ENCODE measurements around the gene TMEM200C.

TMEM200C gene

GRCh38 chr18:5914951-5915350 lies 19.6 kb upstream of the TMEM200C start:
- ATAC-seq = no peak
- TF ChIP-seq OSR1 (CRISPR knock-in tag; IDR thresholded peaks at IDR 0.05) = no peak
- no peak for TF ChIP-seq ESRRG (CRISPR knock-in tag; IDR thresholded peaks at IDR 0.05)
- TF ChIP-seq TCF4 (CRISPR knock-in tag; IDR thresholded peaks at IDR 0.05; ENCODE audit: borderline replicate concordance) = no peak
- no peak for TF ChIP-seq ZNF8 (CRISPR knock-in tag; IDR thresholded peaks at IDR 0.05)
- no peak for TF ChIP-seq ZC3H10 (CRISPR knock-in tag; IDR thresholded peaks at IDR 0.05)
- no peak for TF ChIP-seq CSDC2 (CRISPR knock-in tag; IDR thresholded peaks at IDR 0.05)
- no peak for TF ChIP-seq PATZ1 (CRISPR knock-in tag; IDR thresholded peaks at IDR 0.05; ENCODE audit: borderline replicate concordance)
- TF ChIP-seq GLIS3 (CRISPR knock-in tag; IDR thresholded peaks at IDR 0.05) = no peak
- TF ChIP-seq ZNF70 (CRISPR knock-in tag; IDR thresholded peaks at IDR 0.05) = no peak
- no peak for TF ChIP-seq SNAI2 (CRISPR knock-in tag; IDR thresholded peaks at IDR 0.05)
- TF ChIP-seq TOX (CRISPR knock-in tag; IDR thresholded peaks at IDR 0.05; ENCODE audit: borderline replicate concordance) = no peak
- no peak for TF ChIP-seq CSRNP3 (CRISPR knock-in tag; IDR thresholded peaks at IDR 0.05)
- no peak for TF ChIP-seq BACH2 (CRISPR knock-in tag; IDR thresholded peaks at IDR 0.05; ENCODE audit: borderline replicate concordance)
- TF ChIP-seq POU6F1 (CRISPR knock-in tag; IDR thresholded peaks at IDR 0.05; ENCODE audit: borderline replicate concordance, low read depth) = no peak
- no peak for TF ChIP-seq ARNTL (CRISPR knock-in tag; IDR thresholded peaks at IDR 0.05; ENCODE audit: borderline replicate concordance, low read depth)
- no peak for TF ChIP-seq TSHZ2 (CRISPR knock-in tag; IDR thresholded peaks at IDR 0.05)

GRCh38 chr18:5914016-5914415 lies 18.7 kb upstream of the TMEM200C start:
- ATAC-seq = no peak

More at GRCh38 chr18:5914016-5914415, 18.7 kb upstream of the TMEM200C start:
- TF ChIP-seq TCF4 (CRISPR knock-in tag; IDR thresholded peaks at IDR 0.05; ENCODE audit: borderline replicate concordance) (no peak), ESRRG (CRISPR knock-in tag; IDR thresholded peaks at IDR 0.05) (no peak), RARB (CRISPR knock-in tag; IDR thresholded peaks at IDR 0.05) (no peak), TOX (CRISPR knock-in tag; IDR thresholded peaks at IDR 0.05; ENCODE audit: borderline replicate concordance) (no peak), ZNF8 (CRISPR knock-in tag; IDR thresholded peaks at IDR 0.05) (no peak), ISL1 (CRISPR knock-in tag; IDR thresholded peaks at IDR 0.05) (no peak), ZFP3 (CRISPR knock-in tag; IDR thresholded peaks at IDR 0.05) (no peak), ZC3H10 (CRISPR knock-in tag; IDR thresholded peaks at IDR 0.05) (no peak), POU6F1 (CRISPR knock-in tag; IDR thresholded peaks at IDR 0.05; ENCODE audit: borderline replicate concordance, low read depth) (no peak), ZNF565 (CRISPR knock-in tag; conservative IDR thresholded peaks at IDR 0.05; ENCODE audit: low read depth) (no peak), CSDC2 (CRISPR knock-in tag; IDR thresholded peaks at IDR 0.05) (no peak), CREB5 (CRISPR knock-in tag; IDR thresholded peaks at IDR 0.05; ENCODE audit: low read depth) (no peak), PATZ1 (CRISPR knock-in tag; IDR thresholded peaks at IDR 0.05; ENCODE audit: borderline replicate concordance) (no peak), GLIS3 (CRISPR knock-in tag; IDR thresholded peaks at IDR 0.05) (no peak)
